ENCODE data around the gene TAGLN.

TAGLN gene

DNA sequence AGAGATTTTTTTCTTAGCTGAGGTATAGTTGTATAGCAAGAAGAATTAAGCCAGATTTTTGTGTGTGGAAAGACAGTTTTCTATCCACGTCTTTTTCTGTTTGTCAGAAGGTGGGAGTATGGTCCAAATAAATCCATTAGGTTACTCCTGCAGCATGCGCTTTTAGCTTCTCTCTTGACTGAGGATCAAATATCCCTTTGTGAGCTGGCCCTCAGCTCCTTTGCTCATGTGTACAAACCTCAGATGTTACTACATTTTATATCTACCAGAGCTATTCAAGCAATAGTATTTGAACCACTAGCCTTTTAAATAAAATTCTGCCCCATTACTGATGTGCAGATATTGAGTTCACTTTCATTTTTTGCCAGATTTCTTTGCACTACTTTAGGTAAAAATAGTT lies 29.4 kb upstream of the TAGLN start:
- ATAC-seq, result no peak
- TF ChIP-seq ZNF70 (CRISPR knock-in tag; IDR thresholded peaks at IDR 0.05), result no peak
- no peak for TF ChIP-seq ISL1 (CRISPR knock-in tag; IDR thresholded peaks at IDR 0.05)
- TF ChIP-seq, protein P1, sequence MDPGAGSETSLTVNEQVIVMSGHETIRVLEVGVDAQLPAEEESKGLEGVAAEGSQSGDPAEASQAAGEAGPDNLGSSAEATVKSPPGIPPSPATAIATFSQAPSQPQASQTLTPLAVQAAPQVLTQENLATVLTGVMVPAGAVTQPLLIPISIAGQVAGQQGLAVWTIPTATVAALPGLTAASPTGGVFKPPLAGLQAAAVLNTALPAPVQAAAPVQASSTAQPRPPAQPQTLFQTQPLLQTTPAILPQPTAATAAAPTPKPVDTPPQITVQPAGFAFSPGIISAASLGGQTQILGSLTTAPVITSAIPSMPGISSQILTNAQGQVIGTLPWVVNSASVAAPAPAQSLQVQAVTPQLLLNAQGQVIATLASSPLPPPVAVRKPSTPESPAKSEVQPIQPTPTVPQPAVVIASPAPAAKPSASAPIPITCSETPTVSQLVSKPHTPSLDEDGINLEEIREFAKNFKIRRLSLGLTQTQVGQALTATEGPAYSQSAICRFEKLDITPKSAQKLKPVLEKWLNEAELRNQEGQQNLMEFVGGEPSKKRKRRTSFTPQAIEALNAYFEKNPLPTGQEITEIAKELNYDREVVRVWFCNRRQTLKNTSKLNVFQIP (CRISPR knock-in tag; IDR thresholded peaks at IDR 0.05; ENCODE audit: borderline replicate concordance, low read depth), result no peak

DNA sequence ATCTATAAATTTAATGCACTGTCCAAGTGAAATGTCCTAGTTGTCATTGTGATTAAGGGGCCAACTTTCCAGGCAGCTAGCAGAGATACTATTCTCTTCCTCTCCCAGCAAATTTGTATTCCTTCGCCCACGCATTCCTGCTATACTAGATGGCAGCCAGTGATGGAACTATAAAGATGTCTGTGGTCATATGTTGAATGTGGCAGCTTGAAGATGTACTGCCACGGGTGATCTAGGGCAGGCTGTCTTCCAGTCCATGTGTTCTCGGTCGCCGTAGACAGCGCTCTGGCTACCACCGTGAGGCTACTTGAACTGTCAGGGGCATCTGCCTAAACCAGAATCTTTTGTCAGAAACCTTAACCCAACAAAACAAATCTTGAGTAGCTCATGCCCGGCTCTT lies 29.0 kb upstream of the TAGLN start:
- no peak for ATAC-seq

DNA sequence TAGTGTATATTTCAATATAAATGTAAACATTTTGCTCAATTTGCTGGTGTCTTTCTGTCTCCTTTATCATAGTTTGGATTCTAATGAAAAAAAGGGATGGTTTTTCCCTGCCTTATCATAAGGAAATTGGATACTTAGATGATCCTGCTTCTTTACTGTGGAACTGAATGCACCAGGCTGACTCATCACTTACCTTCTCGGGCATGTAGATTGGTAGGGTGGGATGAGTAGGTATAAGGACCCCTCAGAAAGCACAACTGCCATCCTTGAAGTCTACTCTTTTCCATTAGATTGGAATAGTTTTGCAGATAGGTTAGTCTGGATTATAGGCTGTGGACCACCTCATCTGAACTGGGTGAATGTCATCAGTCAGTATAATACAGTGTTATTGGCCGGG lies 28.2 kb upstream of the TAGLN start:
- ATAC-seq, result no peak
- TF ChIP-seq RARB (CRISPR knock-in tag; IDR thresholded peaks at IDR 0.05), result no peak
- TF ChIP-seq ESRRG (CRISPR knock-in tag; IDR thresholded peaks at IDR 0.05), result no peak
- TF ChIP-seq PPARA (CRISPR knock-in tag; IDR thresholded peaks at IDR 0.05; ENCODE audit: borderline replicate concordance), result no peak
- TF ChIP-seq ZNF565 (CRISPR knock-in tag; conservative IDR thresholded peaks at IDR 0.05; ENCODE audit: low read depth), result no peak
- no peak for TF ChIP-seq ISL1 (CRISPR knock-in tag; IDR thresholded peaks at IDR 0.05)
- no peak for TF ChIP-seq ZC3H10 (CRISPR knock-in tag; IDR thresholded peaks at IDR 0.05)
- TF ChIP-seq ARNTL (CRISPR knock-in tag; IDR thresholded peaks at IDR 0.05; ENCODE audit: borderline replicate concordance, low read depth), result no peak
- TF ChIP-seq, protein P2, sequence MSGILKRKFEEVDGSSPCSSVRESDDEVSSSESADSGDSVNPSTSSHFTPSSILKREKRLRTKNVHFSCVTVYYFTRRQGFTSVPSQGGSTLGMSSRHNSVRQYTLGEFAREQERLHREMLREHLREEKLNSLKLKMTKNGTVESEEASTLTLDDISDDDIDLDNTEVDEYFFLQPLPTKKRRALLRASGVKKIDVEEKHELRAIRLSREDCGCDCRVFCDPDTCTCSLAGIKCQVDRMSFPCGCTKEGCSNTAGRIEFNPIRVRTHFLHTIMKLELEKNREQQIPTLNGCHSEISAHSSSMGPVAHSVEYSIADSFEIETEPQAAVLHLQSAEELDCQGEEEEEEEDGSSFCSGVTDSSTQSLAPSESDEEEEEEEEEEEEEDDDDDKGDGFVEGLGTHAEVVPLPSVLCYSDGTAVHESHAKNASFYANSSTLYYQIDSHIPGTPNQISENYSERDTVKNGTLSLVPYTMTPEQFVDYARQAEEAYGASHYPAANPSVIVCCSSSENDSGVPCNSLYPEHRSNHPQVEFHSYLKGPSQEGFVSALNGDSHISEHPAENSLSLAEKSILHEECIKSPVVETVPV (CRISPR knock-in tag; IDR thresholded peaks at IDR 0.05), result no peak
- no peak for TF ChIP-seq CSDC2 (CRISPR knock-in tag; IDR thresholded peaks at IDR 0.05)
- TF ChIP-seq, protein P3, sequence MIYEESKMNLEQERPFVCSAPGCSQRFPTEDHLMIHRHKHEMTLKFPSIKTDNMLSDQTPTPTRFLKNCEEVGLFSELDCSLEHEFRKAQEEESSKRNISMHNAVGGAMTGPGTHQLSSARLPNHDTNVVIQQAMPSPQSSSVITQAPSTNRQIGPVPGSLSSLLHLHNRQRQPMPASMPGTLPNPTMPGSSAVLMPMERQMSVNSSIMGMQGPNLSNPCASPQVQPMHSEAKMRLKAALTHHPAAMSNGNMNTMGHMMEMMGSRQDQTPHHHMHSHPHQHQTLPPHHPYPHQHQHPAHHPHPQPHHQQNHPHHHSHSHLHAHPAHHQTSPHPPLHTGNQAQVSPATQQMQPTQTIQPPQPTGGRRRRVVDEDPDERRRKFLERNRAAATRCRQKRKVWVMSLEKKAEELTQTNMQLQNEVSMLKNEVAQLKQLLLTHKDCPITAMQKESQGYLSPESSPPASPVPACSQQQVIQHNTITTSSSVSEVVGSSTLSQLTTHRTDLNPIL (CRISPR knock-in tag; IDR thresholded peaks at IDR 0.05; ENCODE audit: low read depth), result no peak
- TF ChIP-seq, protein P4, sequence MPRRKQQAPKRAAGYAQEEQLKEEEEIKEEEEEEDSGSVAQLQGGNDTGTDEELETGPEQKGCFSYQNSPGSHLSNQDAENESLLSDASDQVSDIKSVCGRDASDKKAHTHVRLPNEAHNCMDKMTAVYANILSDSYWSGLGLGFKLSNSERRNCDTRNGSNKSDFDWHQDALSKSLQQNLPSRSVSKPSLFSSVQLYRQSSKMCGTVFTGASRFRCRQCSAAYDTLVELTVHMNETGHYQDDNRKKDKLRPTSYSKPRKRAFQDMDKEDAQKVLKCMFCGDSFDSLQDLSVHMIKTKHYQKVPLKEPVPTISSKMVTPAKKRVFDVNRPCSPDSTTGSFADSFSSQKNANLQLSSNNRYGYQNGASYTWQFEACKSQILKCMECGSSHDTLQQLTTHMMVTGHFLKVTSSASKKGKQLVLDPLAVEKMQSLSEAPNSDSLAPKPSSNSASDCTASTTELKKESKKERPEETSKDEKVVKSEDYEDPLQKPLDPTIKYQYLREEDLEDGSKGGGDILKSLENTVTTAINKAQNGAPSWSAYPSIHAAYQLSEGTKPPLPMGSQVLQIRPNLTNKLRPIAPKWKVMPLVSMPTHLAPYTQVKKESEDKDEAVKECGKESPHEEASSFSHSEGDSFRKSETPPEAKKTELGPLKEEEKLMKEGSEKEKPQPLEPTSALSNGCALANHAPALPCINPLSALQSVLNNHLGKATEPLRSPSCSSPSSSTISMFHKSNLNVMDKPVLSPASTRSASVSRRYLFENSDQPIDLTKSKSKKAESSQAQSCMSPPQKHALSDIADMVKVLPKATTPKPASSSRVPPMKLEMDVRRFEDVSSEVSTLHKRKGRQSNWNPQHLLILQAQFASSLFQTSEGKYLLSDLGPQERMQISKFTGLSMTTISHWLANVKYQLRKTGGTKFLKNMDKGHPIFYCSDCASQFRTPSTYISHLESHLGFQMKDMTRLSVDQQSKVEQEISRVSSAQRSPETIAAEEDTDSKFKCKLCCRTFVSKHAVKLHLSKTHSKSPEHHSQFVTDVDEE (CRISPR knock-in tag; IDR thresholded peaks at IDR 0.05), result no peak

More for the DNA sequence above, 29.0 kb upstream of the TAGLN start:
- no peak for TF ChIP-seq GLIS3 (CRISPR knock-in tag; IDR thresholded peaks at IDR 0.05)
- TF ChIP-seq ZNF8 (CRISPR knock-in tag; IDR thresholded peaks at IDR 0.05), result no peak
- TF ChIP-seq ESRRG (CRISPR knock-in tag; IDR thresholded peaks at IDR 0.05), result no peak
- TF ChIP-seq ZNF70 (CRISPR knock-in tag; IDR thresholded peaks at IDR 0.05), result no peak
- no peak for TF ChIP-seq ARNTL (CRISPR knock-in tag; IDR thresholded peaks at IDR 0.05; ENCODE audit: borderline replicate concordance, low read depth)
- no peak for TF ChIP-seq TCF4 (CRISPR knock-in tag; IDR thresholded peaks at IDR 0.05; ENCODE audit: borderline replicate concordance)
- TF ChIP-seq, protein P5, sequence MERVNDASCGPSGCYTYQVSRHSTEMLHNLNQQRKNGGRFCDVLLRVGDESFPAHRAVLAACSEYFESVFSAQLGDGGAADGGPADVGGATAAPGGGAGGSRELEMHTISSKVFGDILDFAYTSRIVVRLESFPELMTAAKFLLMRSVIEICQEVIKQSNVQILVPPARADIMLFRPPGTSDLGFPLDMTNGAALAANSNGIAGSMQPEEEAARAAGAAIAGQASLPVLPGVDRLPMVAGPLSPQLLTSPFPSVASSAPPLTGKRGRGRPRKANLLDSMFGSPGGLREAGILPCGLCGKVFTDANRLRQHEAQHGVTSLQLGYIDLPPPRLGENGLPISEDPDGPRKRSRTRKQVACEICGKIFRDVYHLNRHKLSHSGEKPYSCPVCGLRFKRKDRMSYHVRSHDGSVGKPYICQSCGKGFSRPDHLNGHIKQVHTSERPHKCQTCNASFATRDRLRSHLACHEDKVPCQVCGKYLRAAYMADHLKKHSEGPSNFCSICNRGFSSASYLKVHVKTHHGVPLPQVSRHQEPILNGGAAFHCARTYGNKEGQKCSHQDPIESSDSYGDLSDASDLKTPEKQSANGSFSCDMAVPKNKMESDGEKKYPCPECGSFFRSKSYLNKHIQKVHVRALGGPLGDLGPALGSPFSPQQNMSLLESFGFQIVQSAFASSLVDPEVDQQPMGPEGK (CRISPR knock-in tag; IDR thresholded peaks at IDR 0.05; ENCODE audit: borderline replicate concordance), result no peak
- no peak for TF ChIP-seq SNAI2 (CRISPR knock-in tag; IDR thresholded peaks at IDR 0.05)
- TF ChIP-seq, protein P1 (CRISPR knock-in tag; IDR thresholded peaks at IDR 0.05; ENCODE audit: borderline replicate concordance, low read depth), result no peak
- TF ChIP-seq, protein P3 (CRISPR knock-in tag; IDR thresholded peaks at IDR 0.05; ENCODE audit: low read depth), result no peak
- no peak for TF ChIP-seq PPARA (CRISPR knock-in tag; IDR thresholded peaks at IDR 0.05; ENCODE audit: borderline replicate concordance)
- TF ChIP-seq ZFP3 (CRISPR knock-in tag; IDR thresholded peaks at IDR 0.05), result no peak
- no peak for TF ChIP-seq ZFP30 (CRISPR knock-in tag; IDR thresholded peaks at IDR 0.05)
- TF ChIP-seq CSDC2 (CRISPR knock-in tag; IDR thresholded peaks at IDR 0.05), result no peak
- TF ChIP-seq, protein P4 (CRISPR knock-in tag; IDR thresholded peaks at IDR 0.05), result no peak
